ENCODE results near the gene PACSIN1.
"Not testable (repeated sequence)": the region's sequence is repeated elsewhere in the genome, so short reads cannot be mapped to it uniquely, and the experiment has no call there.

The PACSIN1 gene

DNA sequence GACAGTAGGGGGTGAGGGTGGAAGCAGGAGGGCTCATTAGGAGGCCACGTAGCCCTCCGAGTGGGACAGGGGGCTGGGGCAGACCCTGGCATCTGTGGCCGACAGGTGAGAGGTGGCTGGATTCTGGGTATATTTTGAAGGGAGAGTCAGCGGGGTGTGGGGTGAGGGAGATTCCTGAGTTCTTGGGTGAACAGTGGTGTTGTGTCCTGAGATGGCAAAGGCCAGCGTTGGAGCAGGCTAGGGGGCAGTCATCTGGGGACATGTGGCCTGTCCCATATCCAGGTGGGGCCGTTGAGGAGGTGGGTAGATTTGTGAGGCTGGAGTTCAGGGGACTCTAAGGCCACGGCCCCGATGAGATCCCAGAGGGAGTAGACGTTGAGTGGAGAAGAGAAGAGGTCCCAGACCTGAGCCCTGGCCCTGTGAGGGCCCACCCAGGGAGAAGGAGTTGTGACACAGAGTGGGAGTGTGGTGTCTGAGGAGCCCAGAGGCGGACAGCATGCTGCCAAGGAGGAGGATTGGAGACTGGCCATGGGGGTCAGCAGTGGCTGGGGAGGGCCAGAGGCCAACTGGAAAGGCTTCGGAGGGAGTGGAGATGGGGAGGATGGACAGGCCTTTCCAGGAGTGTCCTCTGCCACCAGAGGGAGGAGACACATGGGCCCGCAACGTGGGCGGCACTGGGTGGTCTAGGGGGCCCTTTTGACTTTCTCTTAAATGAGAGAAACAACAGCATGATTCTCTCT lies 19.6 kb downstream of the PACSIN1 start:
- no peak for DNase-seq (ENCODE audit: low read depth)

GRCh38 chr6:34486106-34486740 lies 20.3 kb downstream of the PACSIN1 start:
- no peak for DNase-seq (ENCODE audit: low read depth)

DNA sequence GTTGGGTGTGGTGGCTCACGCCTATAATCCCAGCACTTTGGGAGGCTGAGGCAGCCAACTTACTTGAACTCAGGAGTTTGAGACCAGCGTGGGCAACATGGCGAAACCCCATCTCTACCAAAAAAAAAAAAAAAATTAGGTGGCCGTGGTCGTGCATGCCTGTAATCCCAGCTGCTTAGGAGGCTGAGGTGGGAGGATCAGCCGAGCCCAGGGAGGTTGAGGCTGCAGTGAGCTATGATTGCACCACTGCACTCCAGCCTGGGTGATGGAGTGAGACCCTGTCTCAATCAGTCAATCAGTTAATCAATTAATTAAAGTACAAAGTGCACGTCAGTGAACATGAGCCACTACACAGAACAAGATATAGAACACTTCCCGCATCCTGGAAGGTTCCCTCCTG lies 21.0 kb downstream of the PACSIN1 start:
- not testable (repeated sequence) for DNase-seq (ENCODE audit: low read depth)

GRCh38 chr6:34487536-34487935 lies 21.7 kb downstream of the PACSIN1 start:
- no peak for DNase-seq (ENCODE audit: low read depth)

DNA sequence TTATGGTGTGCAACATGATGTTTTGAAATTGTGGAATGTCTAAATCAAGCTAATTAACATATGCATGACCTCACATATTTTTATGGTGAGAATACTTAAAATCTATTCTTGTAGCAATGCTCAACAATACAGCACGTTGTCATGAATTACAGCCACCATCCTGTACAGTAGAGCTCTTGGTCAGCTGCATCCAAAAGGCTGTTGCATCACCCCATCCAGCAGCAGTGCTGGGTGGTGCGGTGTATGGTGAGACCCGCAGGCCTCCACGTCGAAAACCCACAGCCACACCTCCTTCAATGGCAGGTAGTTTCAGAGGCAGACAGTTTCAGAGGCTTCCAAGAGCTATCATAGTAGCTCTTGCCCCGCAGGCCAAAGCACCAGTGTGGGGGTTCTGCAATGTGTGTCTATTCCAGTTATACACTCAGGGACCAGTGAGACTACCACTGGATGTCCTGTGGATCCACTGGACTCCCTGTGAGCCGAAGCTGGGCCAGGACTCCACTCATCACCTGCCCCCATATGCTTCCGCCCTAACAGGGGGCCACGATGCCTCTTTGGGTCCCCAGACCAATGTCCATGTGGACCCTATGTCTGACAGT lies 23.4 kb downstream of the PACSIN1 start:
- no peak for DNase-seq (ENCODE audit: low read depth)

DNA sequence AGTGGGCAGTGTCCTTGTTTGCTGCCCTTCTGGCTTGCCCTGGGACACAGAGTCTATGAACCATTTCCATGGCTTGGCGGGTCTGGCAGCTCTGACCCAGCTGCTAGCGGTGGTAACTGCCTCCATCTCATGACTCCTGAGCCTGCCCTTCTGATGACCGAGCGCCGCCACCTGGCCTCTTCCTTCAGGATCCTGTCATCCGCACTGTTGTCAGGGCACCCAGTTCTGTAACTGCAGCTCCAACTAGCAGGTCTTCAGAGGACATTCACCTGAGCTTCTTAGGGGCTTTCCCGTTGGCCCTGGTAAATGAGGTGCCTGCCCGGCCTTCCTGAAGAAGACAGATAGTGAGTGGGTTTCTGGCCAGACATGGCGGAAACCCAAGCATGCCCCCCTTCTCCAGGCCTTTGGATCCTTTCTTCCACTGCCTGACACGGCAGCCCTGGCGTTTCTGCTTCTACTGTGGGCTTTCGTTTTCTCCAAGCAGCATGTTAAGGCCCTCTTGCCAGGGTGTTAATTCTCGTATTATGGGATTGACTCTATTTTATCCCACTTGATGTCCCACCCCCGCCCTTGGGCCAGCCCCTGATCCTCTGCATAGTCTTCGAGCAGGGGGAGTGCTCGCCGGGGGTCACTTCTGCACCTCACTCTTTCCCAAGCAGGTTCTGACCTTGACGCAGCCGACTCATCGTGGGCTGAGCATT lies 24.7 kb downstream of the PACSIN1 start:
- DNase-seq (ENCODE audit: low read depth), result no peak

- no peak for DNase-seq (ENCODE audit: low read depth)
These were observed 25.2 kb downstream of the PACSIN1 start for GRCh38 chr6:34491091-34491430.

DNA sequence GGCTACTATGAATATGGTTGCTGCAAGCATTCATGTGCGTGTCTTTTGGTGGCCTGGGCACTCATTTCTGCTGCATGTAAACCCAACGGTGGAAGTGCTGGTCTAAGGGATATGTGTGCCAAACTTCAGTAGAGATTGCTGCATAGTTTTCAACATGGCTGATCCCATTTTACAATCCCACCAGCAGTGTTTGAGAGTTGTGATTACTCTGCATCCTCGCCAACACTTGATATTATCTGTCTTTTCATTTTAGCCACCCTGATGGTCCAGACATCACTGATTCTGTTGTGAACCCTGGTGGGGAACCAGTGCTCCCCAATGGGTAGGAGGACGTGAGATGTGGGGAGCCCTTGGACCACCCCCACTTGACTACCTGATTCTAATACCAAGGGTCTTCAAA lies 27.5 kb downstream of the PACSIN1 start:
- no peak for DNase-seq (ENCODE audit: low read depth)

DNA sequence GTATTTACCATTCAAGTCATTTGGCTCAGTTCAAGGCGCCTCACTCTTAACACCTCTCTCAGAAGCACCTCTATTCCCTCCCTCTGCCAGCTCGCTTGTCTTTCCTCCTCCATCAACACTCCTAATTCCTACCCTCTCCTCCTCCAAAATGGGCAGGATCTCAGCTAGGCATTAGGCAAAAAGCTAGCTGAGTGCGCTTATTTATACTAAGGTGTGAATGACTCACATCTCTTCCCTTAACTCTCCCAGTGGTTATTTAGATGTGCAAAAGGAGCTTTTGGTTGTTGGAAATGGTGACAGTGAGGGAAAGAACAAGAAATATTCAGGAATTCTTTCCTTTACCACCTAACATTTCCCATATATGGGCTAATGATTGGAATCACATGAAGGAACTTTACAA lies 29.1 kb downstream of the PACSIN1 start:
- DNase-seq (ENCODE audit: low read depth), result no peak

DNA sequence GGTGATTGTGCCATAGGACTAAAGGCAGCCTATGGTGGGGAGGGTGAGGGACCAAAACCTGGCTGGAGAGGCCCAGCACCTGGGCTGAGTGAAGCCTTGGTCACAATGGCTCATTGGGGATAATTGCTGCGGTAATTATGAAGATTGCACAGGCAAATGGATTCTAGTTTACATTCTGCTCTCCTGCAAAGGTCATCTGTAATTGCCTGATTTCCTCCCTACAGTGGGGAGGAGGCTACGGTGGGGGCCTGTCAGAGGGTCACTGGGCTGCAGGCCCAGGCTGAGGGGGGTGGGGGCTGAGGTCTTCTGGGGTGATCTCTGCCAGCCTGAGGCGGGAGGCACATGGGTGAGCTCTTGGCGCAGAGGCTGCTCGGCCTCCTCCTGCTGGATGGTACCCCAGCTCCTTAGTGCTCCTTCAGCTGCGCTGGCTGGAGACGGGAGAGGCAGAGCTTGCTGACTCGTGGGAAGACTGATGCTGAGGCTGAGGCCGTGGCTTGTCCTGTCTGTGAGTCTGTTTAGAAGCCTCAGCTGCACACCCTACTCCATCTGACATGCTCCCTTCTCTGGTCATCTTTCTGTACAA lies 30.3 kb downstream of the PACSIN1 start:
- no peak for DNase-seq (ENCODE audit: low read depth)

GRCh38 chr6:34497411-34497810 lies 31.5 kb downstream of the PACSIN1 start:
- DNase-seq (ENCODE audit: low read depth), result no peak

DNA sequence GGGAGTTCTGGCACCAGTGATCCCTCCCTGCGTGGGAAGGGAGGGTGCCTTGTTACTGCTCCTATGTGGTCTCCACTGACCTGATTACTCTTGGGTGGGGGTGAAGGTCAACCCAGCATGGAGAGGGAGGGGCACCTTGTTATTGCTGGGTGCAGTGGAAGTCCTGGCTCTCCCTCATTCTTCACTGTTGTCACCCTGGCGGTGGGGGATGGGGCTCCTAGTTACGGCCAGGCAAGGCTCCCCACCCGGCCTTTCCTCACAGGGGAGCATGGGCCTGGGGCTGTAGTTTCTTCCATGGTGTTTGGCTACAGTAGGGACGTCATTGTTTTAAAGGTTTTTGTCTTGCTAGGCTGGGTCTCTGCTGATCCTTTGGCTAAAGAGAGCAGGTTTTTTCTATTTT lies 40.8 kb downstream of the PACSIN1 start:
- no peak for DNase-seq (ENCODE audit: low read depth)

DNA sequence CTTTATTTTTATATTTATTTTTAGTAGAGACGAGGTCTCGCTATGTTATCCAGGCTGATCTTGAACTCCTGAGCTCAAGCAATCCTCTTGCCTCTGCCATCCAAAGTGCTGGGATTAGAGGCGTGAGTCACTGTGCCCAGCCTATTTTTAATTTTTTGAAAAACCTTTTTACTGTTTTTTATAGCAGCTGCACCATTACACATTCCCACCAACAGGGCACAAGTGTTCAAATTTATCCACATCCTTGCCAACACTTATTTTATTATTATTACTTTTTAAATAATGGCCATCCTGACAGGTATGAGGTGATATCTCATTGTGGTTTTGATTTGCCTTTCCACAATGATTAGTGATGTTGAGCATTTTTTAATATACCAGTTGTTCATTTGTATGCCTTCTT lies 42.5 kb downstream of the PACSIN1 start:
- no peak for DNase-seq (ENCODE audit: low read depth)

GRCh38 chr6:34509782-34510181 lies 43.9 kb downstream of the PACSIN1 start:
- no peak for DNase-seq (ENCODE audit: low read depth)

GRCh38 chr6:34510299-34510698 lies 44.4 kb downstream of the PACSIN1 start:
- DNase-seq (ENCODE audit: low read depth), result no peak

GRCh38 chr6:34511214-34511914 lies 45.5 kb downstream of the PACSIN1 start:
- no peak for DNase-seq (ENCODE audit: low read depth)

- no peak for DNase-seq (ENCODE audit: low read depth)
These were observed 46.2 kb downstream of the PACSIN1 start for GRCh38 chr6:34511915-34512737.

- no peak for DNase-seq (ENCODE audit: low read depth)
These were observed 46.9 kb downstream of the PACSIN1 start for GRCh38 chr6:34512738-34513115.

- DNase-seq (ENCODE audit: low read depth), result no peak
These were observed 47.8 kb downstream of the PACSIN1 start for GRCh38 chr6:34513646-34514045.

- DNase-seq (ENCODE audit: low read depth), result no peak
These were observed 48.2 kb downstream of the PACSIN1 start for GRCh38 chr6:34514112-34514511.

All from stimulated activated CD4-positive, alpha-beta T cell treated with anti-CD3 and anti-CD28 coated beads, Interleukin-2, amount 100 ng/mL, for 4 hours (primary cell).